Measurements from ENCODE around the gene GNAI2.

DNA sequence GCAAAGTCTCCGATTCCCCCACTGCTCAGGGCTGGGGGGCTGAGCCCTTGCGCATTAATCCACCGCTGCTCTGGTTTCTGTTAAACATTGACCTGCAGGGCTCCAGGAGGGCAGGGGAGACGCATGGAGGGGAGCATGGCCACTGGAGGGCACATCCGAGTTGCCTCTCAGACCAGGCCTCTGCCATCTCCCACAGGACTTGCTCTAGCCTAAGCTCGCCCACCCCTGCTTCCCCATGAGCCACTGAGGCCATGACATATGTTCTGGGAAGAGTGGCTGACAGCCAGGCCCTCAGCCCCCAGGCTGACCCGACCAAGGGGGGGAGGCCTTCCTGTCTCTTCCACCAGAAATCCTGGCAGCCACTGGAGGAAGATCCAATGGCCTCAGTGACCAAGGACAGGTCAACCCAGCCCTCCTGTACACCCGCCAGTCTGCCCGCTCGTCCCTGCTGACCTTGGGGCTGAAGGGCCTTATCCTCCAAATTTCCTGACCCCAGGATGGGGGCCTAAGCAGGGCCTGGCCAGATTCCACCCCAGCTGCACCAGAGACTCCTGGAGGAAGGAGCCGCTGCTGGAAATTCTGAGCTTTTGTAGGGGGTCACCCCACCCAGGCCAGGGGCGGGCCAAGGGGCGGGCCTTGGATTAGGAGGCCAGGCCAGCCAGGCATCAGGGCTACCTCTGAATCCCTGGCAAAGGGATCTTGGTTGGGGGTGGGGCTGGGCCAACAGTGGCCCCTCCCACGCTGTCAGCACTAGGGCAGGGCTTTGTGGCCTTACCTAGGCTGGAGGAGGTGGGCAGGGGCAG is 67.2 kb downstream of the GNAI2 start, which contains the start of gene HYAL1:
- TF ChIP-seq RARB (CRISPR knock-in tag; IDR thresholded peaks at IDR 0.05) (no peak), BACH2 (CRISPR knock-in tag; IDR thresholded peaks at IDR 0.05; ENCODE audit: borderline replicate concordance) (no peak), ZNF8 (CRISPR knock-in tag; IDR thresholded peaks at IDR 0.05) (no peak), ARNTL (CRISPR knock-in tag; IDR thresholded peaks at IDR 0.05; ENCODE audit: borderline replicate concordance, low read depth) (no peak), ZFP3 (CRISPR knock-in tag; IDR thresholded peaks at IDR 0.05) (no peak), CSDC2 (CRISPR knock-in tag; IDR thresholded peaks at IDR 0.05) (no peak), PPARA (CRISPR knock-in tag; IDR thresholded peaks at IDR 0.05; ENCODE audit: borderline replicate concordance) (no peak), ESRRG (CRISPR knock-in tag; IDR thresholded peaks at IDR 0.05) (no peak), OSR1 (CRISPR knock-in tag; IDR thresholded peaks at IDR 0.05) (no peak), ZC3H10 (CRISPR knock-in tag; IDR thresholded peaks at IDR 0.05) (no peak), GLIS3 (CRISPR knock-in tag; IDR thresholded peaks at IDR 0.05) (no peak)
- TF ChIP-seq, protein P1, sequence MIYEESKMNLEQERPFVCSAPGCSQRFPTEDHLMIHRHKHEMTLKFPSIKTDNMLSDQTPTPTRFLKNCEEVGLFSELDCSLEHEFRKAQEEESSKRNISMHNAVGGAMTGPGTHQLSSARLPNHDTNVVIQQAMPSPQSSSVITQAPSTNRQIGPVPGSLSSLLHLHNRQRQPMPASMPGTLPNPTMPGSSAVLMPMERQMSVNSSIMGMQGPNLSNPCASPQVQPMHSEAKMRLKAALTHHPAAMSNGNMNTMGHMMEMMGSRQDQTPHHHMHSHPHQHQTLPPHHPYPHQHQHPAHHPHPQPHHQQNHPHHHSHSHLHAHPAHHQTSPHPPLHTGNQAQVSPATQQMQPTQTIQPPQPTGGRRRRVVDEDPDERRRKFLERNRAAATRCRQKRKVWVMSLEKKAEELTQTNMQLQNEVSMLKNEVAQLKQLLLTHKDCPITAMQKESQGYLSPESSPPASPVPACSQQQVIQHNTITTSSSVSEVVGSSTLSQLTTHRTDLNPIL (CRISPR knock-in tag; IDR thresholded peaks at IDR 0.05; ENCODE audit: low read depth): no peak
- TF ChIP-seq, protein P2, sequence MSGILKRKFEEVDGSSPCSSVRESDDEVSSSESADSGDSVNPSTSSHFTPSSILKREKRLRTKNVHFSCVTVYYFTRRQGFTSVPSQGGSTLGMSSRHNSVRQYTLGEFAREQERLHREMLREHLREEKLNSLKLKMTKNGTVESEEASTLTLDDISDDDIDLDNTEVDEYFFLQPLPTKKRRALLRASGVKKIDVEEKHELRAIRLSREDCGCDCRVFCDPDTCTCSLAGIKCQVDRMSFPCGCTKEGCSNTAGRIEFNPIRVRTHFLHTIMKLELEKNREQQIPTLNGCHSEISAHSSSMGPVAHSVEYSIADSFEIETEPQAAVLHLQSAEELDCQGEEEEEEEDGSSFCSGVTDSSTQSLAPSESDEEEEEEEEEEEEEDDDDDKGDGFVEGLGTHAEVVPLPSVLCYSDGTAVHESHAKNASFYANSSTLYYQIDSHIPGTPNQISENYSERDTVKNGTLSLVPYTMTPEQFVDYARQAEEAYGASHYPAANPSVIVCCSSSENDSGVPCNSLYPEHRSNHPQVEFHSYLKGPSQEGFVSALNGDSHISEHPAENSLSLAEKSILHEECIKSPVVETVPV (CRISPR knock-in tag; IDR thresholded peaks at IDR 0.05): no peak
- TF ChIP-seq, protein P3, sequence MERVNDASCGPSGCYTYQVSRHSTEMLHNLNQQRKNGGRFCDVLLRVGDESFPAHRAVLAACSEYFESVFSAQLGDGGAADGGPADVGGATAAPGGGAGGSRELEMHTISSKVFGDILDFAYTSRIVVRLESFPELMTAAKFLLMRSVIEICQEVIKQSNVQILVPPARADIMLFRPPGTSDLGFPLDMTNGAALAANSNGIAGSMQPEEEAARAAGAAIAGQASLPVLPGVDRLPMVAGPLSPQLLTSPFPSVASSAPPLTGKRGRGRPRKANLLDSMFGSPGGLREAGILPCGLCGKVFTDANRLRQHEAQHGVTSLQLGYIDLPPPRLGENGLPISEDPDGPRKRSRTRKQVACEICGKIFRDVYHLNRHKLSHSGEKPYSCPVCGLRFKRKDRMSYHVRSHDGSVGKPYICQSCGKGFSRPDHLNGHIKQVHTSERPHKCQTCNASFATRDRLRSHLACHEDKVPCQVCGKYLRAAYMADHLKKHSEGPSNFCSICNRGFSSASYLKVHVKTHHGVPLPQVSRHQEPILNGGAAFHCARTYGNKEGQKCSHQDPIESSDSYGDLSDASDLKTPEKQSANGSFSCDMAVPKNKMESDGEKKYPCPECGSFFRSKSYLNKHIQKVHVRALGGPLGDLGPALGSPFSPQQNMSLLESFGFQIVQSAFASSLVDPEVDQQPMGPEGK (CRISPR knock-in tag; IDR thresholded peaks at IDR 0.05; ENCODE audit: borderline replicate concordance): no peak

All from SK-N-SH treated with all-trans-retinoic acid at 6 μM for 48 hours (cell line).